Posterior vena cava (tissue), 2 donors: ENCODE results near the gene GPR89B. TPM values are rescaled to one million over a fixed set of nuclear protein-coding genes. Genes with fewer than 3 reads are reported as not detected.
"Not testable (repeated sequence)": the region's sequence is repeated elsewhere in the genome, so short reads cannot be mapped to it uniquely, and the experiment has no call there.

ENCODE experiments used
- DNase-seq: peaks from one replicate; pipeline ENCODE4 v3.0.0-alpha.2; 2020; ENCODE audit warnings: low spot score
- intact Hi-C, 2 donors: fragments of 100-400 bp; cut with DNase I; formaldehyde crosslinking; loops; one replicate each; pipeline versions ENCODE4 v1.14.1 to v1.14.2; 2022 to 2023
- total RNA-seq, 2 donors: library from RNA; stranded (reverse); fragmentation: NEBNext Ultra II Directional; extraction: Animal tissue kit (Norgen Biotek cat#: 25700); gene quantifications; one replicate each; pipeline ENCODE4 v1.2.1, GENCODE V29; 2021
- donor health status: DM: yes; HTN: yes; CAD: no.
- donor health status: DM: yes; HTN: yes; CAD: no.

GPR89B gene
- total RNA-seq, 2 donors from 2014 or later, result 8.5 to 11.3 TPM

- intact Hi-C loops, result not testable (repeated sequence)
Measured at GRCh38 chr1:147927215-147927614, 1.0 kb upstream of the GPR89B start.

GRCh38 chr1:147927689-147928088 lies 531 bp upstream of the GPR89B start:
- DNase-seq, intact Hi-C loops: not testable (repeated sequence)

More at GRCh38 chr1:147927215-147927614, 1.0 kb upstream of the GPR89B start:
- not testable (repeated sequence) for DNase-seq

- intact Hi-C loops, DNase-seq: not testable (repeated sequence)
Measured at GRCh38 chr1:147931137-147931536, 2.9 kb downstream of the GPR89B start.

GRCh38 chr1:147935296-147935695 lies 7.1 kb downstream of the GPR89B start:
- DNase-seq, intact Hi-C loops: not testable (repeated sequence)

GRCh38 chr1:147940456-147940855 lies 12.2 kb downstream of the GPR89B start:
- DNase-seq, intact Hi-C loops: not testable (repeated sequence)

- intact Hi-C loops, DNase-seq: not testable (repeated sequence)
Measured at GRCh38 chr1:147942563-147942962, 14.3 kb downstream of the GPR89B start.

- not testable (repeated sequence) for DNase-seq
Measured at GRCh38 chr1:147949517-147949916, 21.3 kb downstream of the GPR89B start.

GRCh38 chr1:147958906-147959305 lies 30.7 kb downstream of the GPR89B start:
- DNase-seq, intact Hi-C loops: not testable (repeated sequence)

More at GRCh38 chr1:147949517-147949916, 21.3 kb downstream of the GPR89B start:
- intact Hi-C loops, result not testable (repeated sequence)

GRCh38 chr1:147959680-147960079 lies 31.5 kb downstream of the GPR89B start:
- intact Hi-C loops, DNase-seq: not testable (repeated sequence)

- intact Hi-C loops, DNase-seq: not testable (repeated sequence)
Measured at GRCh38 chr1:147964575-147964974, 36.4 kb downstream of the GPR89B start.

- intact Hi-C loops, DNase-seq: not testable (repeated sequence)
Measured at GRCh38 chr1:147966657-147967056, 38.4 kb downstream of the GPR89B start.

- DNase-seq, intact Hi-C loops: not testable (repeated sequence)
Measured at GRCh38 chr1:147978896-147979651, 50.9 kb downstream of the GPR89B start.

GRCh38 chr1:147985374-147985773 lies 57.2 kb downstream of the GPR89B start:
- intact Hi-C loops, DNase-seq: not testable (repeated sequence)

- DNase-seq, intact Hi-C loops: not testable (repeated sequence)
Measured at GRCh38 chr1:147987893-147988292, 59.7 kb downstream of the GPR89B start.

- intact Hi-C loops, DNase-seq: not testable (repeated sequence)
Measured at GRCh38 chr1:147992916-147993315, 64.7 kb downstream of the GPR89B start.

- DNase-seq, intact Hi-C loops: not testable (repeated sequence)
Measured at GRCh38 chr1:147993400-147993799, 65.2 kb downstream of the GPR89B start.

- DNase-seq, intact Hi-C loops: not testable (repeated sequence)
Measured at GRCh38 chr1:147993825-147994615, 65.8 kb downstream of the GPR89B start.

GRCh38 chr1:147996088-147996487 lies 67.9 kb downstream of the GPR89B start:
- DNase-seq, intact Hi-C loops: not testable (repeated sequence)

- intact Hi-C loops, DNase-seq: not testable (repeated sequence)
Measured at GRCh38 chr1:148007724-148008123, 79.5 kb downstream of the GPR89B start.

GRCh38 chr1:148010527-148010926 lies 82.3 kb downstream of the GPR89B start:
- intact Hi-C loops, result no loop called here
- no peak for DNase-seq
